T-helper 2 cell treated with Interferon-gamma antibody and Interleukin-4, amounts not matched to agents 100 ng/mL and 5 ng/mL, for 36 hours (primary cell): ENCODE measurements around the gene EFL1. TPM values are rescaled to one million over a fixed set of nuclear protein-coding genes. Genes with fewer than 3 reads are reported as not detected.
"Not testable (repeated sequence)": the region's sequence is repeated elsewhere in the genome, so short reads cannot be mapped to it uniquely, and the experiment has no call there.

ENCODE experiments used
- intact Hi-C: fragments of 100-400 bp; cut with micrococcal nuclease; formaldehyde crosslinking; loops from one replicate; pipeline ENCODE4 v1.15.1; 2023
- total RNA-seq: library from RNA; stranded (reverse); gene quantifications from 2 replicates; pipeline ENCODE4 v1.2.3, GENCODE V29; 2022

Gene EFL1
- total RNA-seq, 1 donor from 2014 or later = 25.9 TPM

GRCh38 chr15:82197733-82198594, 64.6 kb downstream of the EFL1 start:
- intact Hi-C loops = loop anchor here (1.0 to 5.0 kb wide), 2 partner anchors 90 to 716 kb away; no protein-coding TSS in a partner anchor

- intact Hi-C loops = loop anchor here (5.0 kb wide), 1 partner anchor 714 kb away; no protein-coding TSS in a partner anchor
Measured at GRCh38 chr15:82196353-82196752, 66.2 kb downstream of the EFL1 start.

GRCh38 chr15:82195818-82196217, 66.7 kb downstream of the EFL1 start:
- intact Hi-C loops = loop anchor here (5.0 kb wide), 1 partner anchor 714 kb away; no protein-coding TSS in a partner anchor

- intact Hi-C loops = not testable (repeated sequence)
Measured at GRCh38 chr15:82194488-82194887, 68.0 kb downstream of the EFL1 start.

GRCh38 chr15:82193435-82193834, 69.1 kb downstream of the EFL1 start:
- intact Hi-C loops = not testable (repeated sequence)

- intact Hi-C loops = not testable (repeated sequence)
Measured at GRCh38 chr15:82192394-82192793, 70.1 kb downstream of the EFL1 start.

GRCh38 chr15:82186719-82187406, 75.7 kb downstream of the EFL1 start:
- intact Hi-C loops = no loop called here

GRCh38 chr15:82186161-82186560, 76.4 kb downstream of the EFL1 start:
- intact Hi-C loops = no loop called here

- intact Hi-C loops = no loop called here
Measured at GRCh38 chr15:82184776-82185175, 77.8 kb downstream of the EFL1 start.

- intact Hi-C loops = no loop called here
Measured at GRCh38 chr15:82184355-82184754, 78.2 kb downstream of the EFL1 start.

- intact Hi-C loops = no loop called here
Measured at GRCh38 chr15:82183121-82184031, 79.2 kb downstream of the EFL1 start.

GRCh38 chr15:82181371-82181770, 81.2 kb downstream of the EFL1 start:
- intact Hi-C loops = no loop called here

- intact Hi-C loops = no loop called here
Measured at GRCh38 chr15:82178061-82178460, 84.5 kb downstream of the EFL1 start.

GRCh38 chr15:82177291-82178010, 85.1 kb downstream of the EFL1 start:
- intact Hi-C loops = no loop called here

GRCh38 chr15:82176542-82176941, 86.0 kb downstream of the EFL1 start:
- intact Hi-C loops = no loop called here

GRCh38 chr15:82174471-82175235, 87.9 kb downstream of the EFL1 start:
- intact Hi-C loops = no loop called here

GRCh38 chr15:82173108-82173507, 89.4 kb downstream of the EFL1 start:
- intact Hi-C loops = no loop called here

- intact Hi-C loops = no loop called here
Measured at GRCh38 chr15:82172506-82172905, 90.0 kb downstream of the EFL1 start.

GRCh38 chr15:82168757-82169156, 93.8 kb downstream of the EFL1 start:
- intact Hi-C loops = no loop called here

GRCh38 chr15:82168296-82168695, 94.2 kb downstream of the EFL1 start:
- intact Hi-C loops = no loop called here
